C4-2B (cell line): Measurements from ENCODE around the gene CATSPERB.

Source experiments
- ZFX ChIP-seq: fragments of 450-650 bp; IDR thresholded peaks from 2 replicates; pipeline ENCODE4 v1.6.1; 2017
- TF ChIP-seq, protein P1 (sequence below): fragments of 450-650 bp; conservative IDR thresholded peaks from 2 replicates; pipeline ENCODE4 v1.5.1; 2017; ENCODE audit warnings: mild to moderate bottlenecking

GRCh38 chr14:91692075-91692474 lies 39.8 kb downstream of the CATSPERB start:
- TF ChIP-seq, protein P1, sequence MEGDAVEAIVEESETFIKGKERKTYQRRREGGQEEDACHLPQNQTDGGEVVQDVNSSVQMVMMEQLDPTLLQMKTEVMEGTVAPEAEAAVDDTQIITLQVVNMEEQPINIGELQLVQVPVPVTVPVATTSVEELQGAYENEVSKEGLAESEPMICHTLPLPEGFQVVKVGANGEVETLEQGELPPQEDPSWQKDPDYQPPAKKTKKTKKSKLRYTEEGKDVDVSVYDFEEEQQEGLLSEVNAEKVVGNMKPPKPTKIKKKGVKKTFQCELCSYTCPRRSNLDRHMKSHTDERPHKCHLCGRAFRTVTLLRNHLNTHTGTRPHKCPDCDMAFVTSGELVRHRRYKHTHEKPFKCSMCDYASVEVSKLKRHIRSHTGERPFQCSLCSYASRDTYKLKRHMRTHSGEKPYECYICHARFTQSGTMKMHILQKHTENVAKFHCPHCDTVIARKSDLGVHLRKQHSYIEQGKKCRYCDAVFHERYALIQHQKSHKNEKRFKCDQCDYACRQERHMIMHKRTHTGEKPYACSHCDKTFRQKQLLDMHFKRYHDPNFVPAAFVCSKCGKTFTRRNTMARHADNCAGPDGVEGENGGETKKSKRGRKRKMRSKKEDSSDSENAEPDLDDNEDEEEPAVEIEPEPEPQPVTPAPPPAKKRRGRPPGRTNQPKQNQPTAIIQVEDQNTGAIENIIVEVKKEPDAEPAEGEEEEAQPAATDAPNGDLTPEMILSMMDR = no peak
- no peak for TF ChIP-seq ZFX
